ENCODE results near the gene CSRNP3.

The CSRNP3 gene

DNA sequence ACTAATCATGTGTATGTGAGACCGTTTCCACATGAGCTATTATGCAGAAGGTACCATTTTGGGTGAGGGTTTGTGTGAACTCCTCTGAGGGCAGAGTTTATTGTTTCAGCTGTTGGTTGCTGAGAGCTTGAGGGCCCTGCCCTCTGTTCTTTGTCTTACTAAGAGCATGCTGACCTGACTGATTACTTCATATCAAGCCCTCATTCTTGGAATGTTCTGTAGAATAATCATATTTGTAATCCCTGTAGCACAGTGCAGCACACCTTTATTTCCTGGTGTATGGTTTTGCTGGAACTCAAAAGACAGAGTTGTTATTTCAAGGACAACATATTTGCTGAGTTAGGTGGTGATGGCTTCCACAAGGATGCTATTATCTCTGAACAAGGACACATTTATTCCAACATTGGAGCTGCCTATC lies 206.1 kb downstream of the CSRNP3 start:
- no peak overlapping the region for H3K9ac ChIP-seq (ENCODE audit: insufficient read length)
- peaks cover 7% of the 10 kb centered on the region; the same call in 1 of the 2 replicates for H3K9me3 ChIP-seq (ENCODE audit: low read depth, low read length)
- TF ChIP-seq POLR2AphosphoS5 (IDR thresholded peaks at IDR 0.05; ENCODE audit: borderline replicate concordance, low read depth, low read length) (no peak), EZH2 (IDR thresholded peaks at IDR 0.05) (no peak), FOXP2 (optimal IDR thresholded peaks at IDR 0.05; ENCODE audit: control extremely low read depth, extremely low read length, insufficient read depth) (no peak)
- no peak overlapping the region for H3K4me3 ChIP-seq
- no peak for DNase-seq (ENCODE audit: low read depth, low spot score)
- H3K27ac ChIP-seq, result peak overlapping the region; percentile 26; the same call in 1 of the 2 replicates
- H3K36me3 ChIP-seq (ENCODE audit: insufficient read depth, low read length), result peaks cover 53% of the 10 kb centered on the region

- Histone ChIP-seq H3K9ac (ENCODE audit: insufficient read length) (no peak overlapping the region), H3K36me3 (ENCODE audit: insufficient read depth, low read length) (peaks cover 36% of the 10 kb centered on the region), H3K9me3 (ENCODE audit: low read depth, low read length) (no peaks in the 10 kb centered on the region), H3K4me3 (no peak overlapping the region), H3K27ac (no peak overlapping the region)
- TF ChIP-seq FOXP2 (optimal IDR thresholded peaks at IDR 0.05; ENCODE audit: control extremely low read depth, extremely low read length, insufficient read depth) (no peak), EZH2 (IDR thresholded peaks at IDR 0.05) (no peak), POLR2AphosphoS5 (IDR thresholded peaks at IDR 0.05; ENCODE audit: borderline replicate concordance, low read depth, low read length) (no peak)
- no peak for DNase-seq (ENCODE audit: low read depth, low spot score)
Measured at GRCh38 chr2:165678882-165679281, 209.4 kb downstream of the CSRNP3 start.

DNA sequence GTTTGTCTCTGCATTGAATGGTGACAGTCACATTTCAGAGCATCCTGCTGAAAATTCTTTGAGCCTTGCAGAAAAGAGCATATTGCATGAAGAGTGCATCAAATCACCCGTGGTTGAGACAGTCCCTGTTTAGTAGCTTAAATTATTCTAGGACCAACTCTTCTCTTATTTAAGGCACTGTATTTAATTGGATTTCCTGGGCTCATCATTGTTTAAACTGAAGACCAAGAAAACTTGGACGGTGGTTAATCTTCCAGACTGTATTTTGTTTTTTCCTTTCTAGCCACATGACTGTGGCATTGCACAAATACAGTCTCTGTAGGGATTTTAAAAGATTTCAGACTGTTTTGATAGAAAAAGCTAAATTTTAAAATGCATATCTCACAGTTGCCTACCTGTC lies 210.1 kb downstream of the CSRNP3 start:
- H3K9ac ChIP-seq (ENCODE audit: insufficient read length), result no peak overlapping the region
- H3K9me3 ChIP-seq (ENCODE audit: low read depth, low read length), result no peaks in the 10 kb centered on the region
- peaks cover 36% of the 10 kb centered on the region for H3K36me3 ChIP-seq (ENCODE audit: insufficient read depth, low read length)
- no peak overlapping the region for H3K27ac ChIP-seq
- no peak for DNase-seq (ENCODE audit: low read depth, low spot score)
- TF ChIP-seq EZH2 (IDR thresholded peaks at IDR 0.05) (no peak), FOXP2 (optimal IDR thresholded peaks at IDR 0.05; ENCODE audit: control extremely low read depth, extremely low read length, insufficient read depth) (no peak), POLR2AphosphoS5 (IDR thresholded peaks at IDR 0.05; ENCODE audit: borderline replicate concordance, low read depth, low read length) (no peak)
- no peak overlapping the region for H3K4me3 ChIP-seq

DNA sequence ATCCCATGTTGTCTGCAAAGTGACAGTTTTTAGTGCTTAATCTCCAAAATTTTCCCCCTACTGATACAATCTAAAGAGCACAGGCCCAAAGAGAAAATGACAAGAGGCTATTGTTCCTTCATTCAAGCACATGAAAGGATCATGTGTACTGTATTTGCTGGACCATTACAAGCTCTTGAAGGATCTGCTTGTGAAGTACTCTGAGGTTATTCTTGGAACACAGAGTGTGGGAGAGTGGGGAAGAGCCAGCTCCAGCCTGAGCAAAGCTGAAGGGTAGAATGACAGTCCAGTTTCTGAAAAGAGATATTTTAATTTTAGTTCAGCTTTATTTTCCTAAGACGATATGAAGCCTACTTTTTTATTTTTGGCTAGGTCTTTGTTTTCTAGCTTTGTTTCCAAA lies 212.3 kb downstream of the CSRNP3 start:
- DNase-seq (ENCODE audit: low read depth, low spot score), result no peak
- TF ChIP-seq EZH2 (IDR thresholded peaks at IDR 0.05) (no peak), FOXP2 (optimal IDR thresholded peaks at IDR 0.05; ENCODE audit: control extremely low read depth, extremely low read length, insufficient read depth) (no peak), POLR2AphosphoS5 (IDR thresholded peaks at IDR 0.05; ENCODE audit: borderline replicate concordance, low read depth, low read length) (no peak)
- Histone ChIP-seq H3K36me3 (ENCODE audit: insufficient read depth, low read length) (peaks cover 24% of the 10 kb centered on the region), H3K9me3 (ENCODE audit: low read depth, low read length) (no peaks in the 10 kb centered on the region), H3K27ac (no peak overlapping the region), H3K9ac (ENCODE audit: insufficient read length) (no peak overlapping the region), H3K4me3 (no peak overlapping the region)

DNA sequence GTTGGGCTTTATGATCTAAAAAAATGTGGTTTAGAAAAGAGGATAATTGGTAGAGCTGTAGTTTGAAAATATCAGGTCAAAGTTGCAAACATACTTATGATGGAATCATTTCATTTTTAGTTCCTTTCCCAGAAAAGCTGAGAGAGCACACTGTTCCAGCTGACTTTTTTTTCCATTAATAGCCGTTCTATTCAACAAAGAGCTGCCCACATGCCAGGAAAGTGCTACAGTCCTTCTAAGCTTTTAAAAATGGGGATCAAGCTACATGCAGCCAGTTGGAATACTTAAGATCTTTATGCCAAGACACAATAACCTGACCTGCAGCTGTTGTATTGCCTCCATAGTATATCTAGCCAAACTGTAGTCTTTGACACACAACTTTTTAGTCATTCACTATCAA lies 213.0 kb downstream of the CSRNP3 start:
- DNase-seq (ENCODE audit: low read depth, low spot score), result no peak
- Histone ChIP-seq H3K9me3 (ENCODE audit: low read depth, low read length) (no peaks in the 10 kb centered on the region), H3K27ac (no peak overlapping the region), H3K9ac (ENCODE audit: insufficient read length) (no peak overlapping the region), H3K4me3 (no peak overlapping the region), H3K36me3 (ENCODE audit: insufficient read depth, low read length) (peaks cover 17% of the 10 kb centered on the region; the same call in 1 of the 2 replicates)
- TF ChIP-seq EZH2 (IDR thresholded peaks at IDR 0.05), result no peak
- TF ChIP-seq POLR2AphosphoS5 (IDR thresholded peaks at IDR 0.05; ENCODE audit: borderline replicate concordance, low read depth, low read length), result no peak
- TF ChIP-seq FOXP2 (optimal IDR thresholded peaks at IDR 0.05; ENCODE audit: control extremely low read depth, extremely low read length, insufficient read depth), result no peak

GRCh38 chr2:165686800-165687199 lies 217.3 kb downstream of the CSRNP3 start:
- Histone ChIP-seq H3K9me3 (ENCODE audit: low read depth, low read length) (no peaks in the 10 kb centered on the region), H3K27ac (no peak overlapping the region), H3K36me3 (ENCODE audit: insufficient read depth, low read length) (no peaks in the 10 kb centered on the region), H3K4me3 (no peak overlapping the region), H3K9ac (ENCODE audit: insufficient read length) (no peak overlapping the region)
- TF ChIP-seq EZH2 (IDR thresholded peaks at IDR 0.05) (no peak), POLR2AphosphoS5 (IDR thresholded peaks at IDR 0.05; ENCODE audit: borderline replicate concordance, low read depth, low read length) (no peak), FOXP2 (optimal IDR thresholded peaks at IDR 0.05; ENCODE audit: control extremely low read depth, extremely low read length, insufficient read depth) (no peak)
- no peak for DNase-seq (ENCODE audit: low read depth, low spot score)

DNA sequence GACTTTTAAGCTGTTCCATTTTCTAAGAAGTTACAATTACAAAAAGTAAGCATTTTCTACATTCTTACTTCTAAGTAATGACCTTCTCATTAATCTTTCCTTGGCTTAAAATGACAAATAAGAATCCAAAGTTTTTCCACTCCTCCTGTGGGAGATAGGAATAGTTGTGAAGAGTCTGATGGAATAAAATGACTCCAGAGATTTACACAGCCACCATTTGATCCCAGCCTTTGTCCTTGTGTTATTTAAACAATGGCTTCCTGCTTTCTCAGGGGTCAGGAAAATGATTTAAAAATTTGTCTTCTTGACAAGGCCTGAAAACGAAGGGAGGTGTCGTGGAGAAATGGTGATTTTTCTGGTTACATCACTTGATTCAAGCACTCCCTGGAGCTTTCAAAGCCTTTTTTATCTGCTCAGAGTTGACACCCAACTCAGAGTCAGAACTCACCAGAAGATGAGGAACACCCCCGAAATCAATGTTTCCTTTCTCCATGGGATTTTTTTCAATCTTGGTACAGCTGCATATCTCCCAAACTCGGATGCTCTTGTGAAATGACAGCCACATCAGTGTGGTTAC lies 218.0 kb downstream of the CSRNP3 start:
- Histone ChIP-seq H3K27ac (no peak overlapping the region), H3K36me3 (ENCODE audit: insufficient read depth, low read length) (no peaks in the 10 kb centered on the region), H3K9me3 (ENCODE audit: low read depth, low read length) (no peaks in the 10 kb centered on the region), H3K9ac (ENCODE audit: insufficient read length) (no peak overlapping the region), H3K4me3 (no peak overlapping the region)
- TF ChIP-seq EZH2 (IDR thresholded peaks at IDR 0.05), result no peak
- no peak for TF ChIP-seq FOXP2 (optimal IDR thresholded peaks at IDR 0.05; ENCODE audit: control extremely low read depth, extremely low read length, insufficient read depth)
- TF ChIP-seq POLR2AphosphoS5 (IDR thresholded peaks at IDR 0.05; ENCODE audit: borderline replicate concordance, low read depth, low read length), result no peak
- DNase-seq (ENCODE audit: low read depth, low spot score), result no peak

- no peak for DNase-seq (ENCODE audit: low read depth, low spot score)
- no peaks in the 10 kb centered on the region for H3K9me3 ChIP-seq (ENCODE audit: low read depth, low read length)
- no peak overlapping the region for H3K4me3 ChIP-seq
- H3K9ac ChIP-seq (ENCODE audit: insufficient read length), result no peak overlapping the region
- no peak overlapping the region for H3K27ac ChIP-seq
- no peaks in the 10 kb centered on the region for H3K36me3 ChIP-seq (ENCODE audit: insufficient read depth, low read length)
- TF ChIP-seq EZH2 (IDR thresholded peaks at IDR 0.05) (no peak), POLR2AphosphoS5 (IDR thresholded peaks at IDR 0.05; ENCODE audit: borderline replicate concordance, low read depth, low read length) (no peak), FOXP2 (optimal IDR thresholded peaks at IDR 0.05; ENCODE audit: control extremely low read depth, extremely low read length, insufficient read depth) (no peak)
Measured at GRCh38 chr2:165691615-165692014, 222.1 kb downstream of the CSRNP3 start.

GRCh38 chr2:165692906-165693305 lies 223.4 kb downstream of the CSRNP3 start:
- no peak overlapping the region for H3K27ac ChIP-seq
- no peak for DNase-seq (ENCODE audit: low read depth, low spot score)
- no peaks in the 10 kb centered on the region for H3K36me3 ChIP-seq (ENCODE audit: insufficient read depth, low read length)
- TF ChIP-seq EZH2 (IDR thresholded peaks at IDR 0.05), result no peak
- TF ChIP-seq POLR2AphosphoS5 (IDR thresholded peaks at IDR 0.05; ENCODE audit: borderline replicate concordance, low read depth, low read length), result no peak
- TF ChIP-seq FOXP2 (optimal IDR thresholded peaks at IDR 0.05; ENCODE audit: control extremely low read depth, extremely low read length, insufficient read depth), result no peak
- no peak overlapping the region for H3K4me3 ChIP-seq
- H3K9ac ChIP-seq (ENCODE audit: insufficient read length), result no peak overlapping the region
- H3K9me3 ChIP-seq (ENCODE audit: low read depth, low read length), result no peaks in the 10 kb centered on the region

All from SK-N-MC (cell line).